Stimulated activated CD4-positive, alpha-beta T cell treated with anti-CD3 and anti-CD28 coated beads, TNF-alpha, amount 100 ng/mL, for 24 hours (primary cell): ENCODE results near the gene CRADD.

ENCODE experiments used
- DNase-seq, 3 experiments: peaks; one replicate each; pipeline ENCODE4 v3.0.0-alpha.2; 2020; ENCODE audit warnings: low read depth in 3 of 3

Gene CRADD

DNA sequence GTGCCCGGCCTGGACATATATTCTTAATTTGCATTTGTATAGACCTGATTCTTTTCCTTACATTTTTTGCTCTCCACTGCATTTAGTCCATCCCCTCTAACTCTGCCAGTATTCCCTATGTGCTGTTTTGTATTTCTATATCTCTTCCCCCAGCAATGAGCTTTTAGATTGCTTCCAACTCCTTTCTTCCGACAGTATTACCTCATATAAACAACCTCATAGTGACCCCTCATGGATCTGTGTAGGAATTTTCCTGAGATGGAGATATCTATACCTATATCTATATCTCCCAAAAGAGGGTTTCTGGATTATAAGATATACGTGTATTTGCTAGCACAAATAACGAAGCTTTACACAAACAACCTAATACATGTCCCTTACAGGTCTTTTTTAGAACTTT is 161.9 kb downstream of the CRADD start:
- no peak for DNase-seq

DNA sequence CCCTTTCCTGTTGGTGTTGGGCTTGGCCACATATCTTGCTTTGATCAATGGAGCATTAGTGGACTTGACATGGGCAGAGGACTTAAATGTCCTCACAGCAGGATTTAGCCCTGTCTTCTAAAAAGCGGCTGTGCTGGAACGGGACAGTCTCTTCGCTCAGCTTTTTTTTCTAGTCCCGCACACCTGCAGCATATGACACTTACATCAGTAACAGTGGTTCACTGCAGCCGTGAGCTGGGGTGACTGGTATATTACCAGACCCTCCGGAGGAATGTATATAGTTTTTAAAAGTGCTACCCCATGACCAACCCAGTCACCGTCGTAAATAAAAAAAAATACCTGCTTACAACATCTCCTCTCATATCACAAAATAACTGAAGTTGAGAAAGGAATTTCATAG is 164.5 kb downstream of the CRADD start:
- DNase-seq: no peak

DNA sequence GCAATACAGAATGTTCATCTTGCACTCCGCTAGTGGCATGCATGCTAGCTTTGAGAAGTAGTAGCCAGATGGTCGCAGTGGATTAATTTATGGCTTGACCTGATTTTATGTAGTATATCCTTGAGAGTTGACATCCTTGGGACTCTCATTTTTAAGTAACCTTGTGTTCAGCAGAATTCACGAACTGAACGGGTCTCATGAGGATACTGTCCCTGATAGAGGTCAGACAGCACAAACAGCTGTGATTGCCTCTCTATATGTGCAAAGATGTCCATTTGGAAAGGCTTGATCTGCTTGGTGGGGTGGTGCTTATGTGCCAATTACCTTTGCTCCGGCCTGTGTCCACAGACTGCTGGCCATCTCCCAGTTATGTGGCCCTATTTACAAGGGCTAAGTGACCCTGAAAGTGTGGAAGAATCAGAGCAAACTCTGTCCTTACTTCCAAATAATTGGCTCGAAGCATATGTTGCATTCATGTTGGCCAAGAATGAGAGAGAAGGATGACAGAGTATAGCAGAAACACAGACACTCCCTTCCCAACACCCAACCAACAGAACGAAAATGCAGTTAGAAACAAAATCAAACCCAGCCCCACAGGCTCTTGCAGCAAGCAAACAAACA is 167.1 kb downstream of the CRADD start:
- no peak for DNase-seq

DNA sequence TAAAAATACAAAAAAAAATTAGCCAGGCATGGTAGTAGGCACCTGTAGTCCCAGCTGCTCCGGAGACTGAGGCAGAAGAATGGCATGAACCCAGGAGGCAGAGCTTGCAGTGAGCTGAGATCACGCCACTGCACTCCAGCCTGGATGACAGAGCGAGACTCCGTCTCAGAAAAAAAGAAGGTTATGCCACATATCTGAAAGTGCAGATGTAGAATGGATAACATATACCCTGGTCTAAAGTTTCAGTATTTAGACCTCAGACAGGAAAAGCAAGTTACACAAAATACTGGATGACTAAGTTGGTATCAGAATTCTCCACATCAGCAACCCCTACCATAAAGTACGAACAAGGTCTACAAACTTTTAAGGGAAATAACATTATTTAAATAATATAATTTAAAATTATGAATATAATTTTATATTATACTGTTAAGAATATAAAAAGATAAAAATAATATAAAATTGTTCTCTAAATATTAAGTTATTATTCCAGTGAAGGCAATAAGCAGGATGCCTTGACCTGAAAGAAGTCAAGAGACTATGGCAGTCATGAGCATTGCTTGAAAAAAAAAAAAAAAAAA is 169.9 kb downstream of the CRADD start:
- DNase-seq: no peak

DNA sequence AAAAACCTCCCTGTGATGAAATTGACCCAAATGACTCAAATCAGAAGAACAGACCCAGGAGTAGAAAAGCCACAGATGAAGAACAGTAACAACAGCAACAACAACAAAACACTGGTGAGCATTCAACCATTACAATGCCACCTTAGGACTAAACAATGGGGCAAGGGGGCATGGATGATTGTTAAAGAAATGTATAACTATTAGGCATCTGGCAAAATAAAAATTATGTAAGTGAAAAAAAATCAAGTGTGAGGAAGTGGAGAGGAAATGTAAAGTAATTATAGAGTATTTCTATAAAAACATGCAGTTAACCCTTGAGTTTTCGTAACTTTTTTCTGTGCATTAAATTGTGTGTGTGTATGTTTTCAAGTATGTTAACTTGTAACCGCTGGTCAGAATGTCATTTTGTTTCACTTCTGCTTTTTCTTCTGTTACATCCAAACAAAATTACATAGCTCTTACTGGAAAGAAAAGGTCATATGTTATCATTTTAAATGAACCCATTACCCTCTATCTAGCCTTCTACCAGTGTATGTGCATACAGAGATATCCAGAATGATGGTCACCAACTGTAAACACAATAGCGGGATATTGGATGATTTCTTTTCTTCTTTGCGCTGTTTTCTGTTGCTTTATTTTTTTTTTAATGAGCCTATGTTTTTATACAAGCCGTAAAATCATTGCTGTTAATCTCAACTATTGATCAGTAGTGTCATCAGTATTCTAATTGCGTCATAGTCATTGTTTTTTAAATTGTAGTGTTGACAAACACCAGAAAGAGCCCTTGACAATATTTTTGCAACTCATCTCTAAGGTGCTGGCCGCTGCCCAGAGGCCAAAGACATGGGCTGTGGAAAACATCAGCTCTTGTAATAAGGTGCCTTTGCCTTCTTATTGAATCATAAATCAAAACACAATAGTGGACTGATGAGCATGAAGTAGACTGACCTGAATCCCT is 170.6 kb downstream of the CRADD start:
- DNase-seq: no peak

DNA sequence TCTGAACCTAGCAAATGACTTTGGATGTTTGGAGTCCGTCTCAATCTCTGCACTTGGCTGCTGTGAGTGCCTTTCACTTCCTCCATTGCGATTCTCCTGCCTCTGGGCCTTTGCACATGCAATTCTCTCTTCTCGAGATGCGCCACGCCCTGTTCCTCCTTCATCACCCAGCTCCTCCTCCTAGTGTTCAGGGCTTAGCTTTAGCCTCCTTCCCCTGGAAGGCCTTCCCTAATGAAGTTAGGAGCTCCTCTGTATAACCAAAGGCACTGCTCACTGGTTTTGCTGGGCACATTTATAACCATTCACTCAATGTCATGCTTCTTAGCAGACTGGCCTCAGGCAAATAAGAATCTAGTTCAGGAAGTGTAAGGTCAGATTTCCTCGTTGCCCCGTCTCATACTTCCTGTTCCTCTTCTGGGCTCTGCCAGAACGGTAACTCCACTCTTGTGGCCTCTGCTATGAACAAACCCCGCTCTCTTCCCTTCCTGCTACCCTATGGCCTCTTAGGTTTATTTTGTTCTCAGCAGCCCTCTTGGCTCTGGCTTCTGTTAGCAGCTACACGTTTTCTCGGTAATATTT is 171.4 kb downstream of the CRADD start:
- no peak for DNase-seq

DNA sequence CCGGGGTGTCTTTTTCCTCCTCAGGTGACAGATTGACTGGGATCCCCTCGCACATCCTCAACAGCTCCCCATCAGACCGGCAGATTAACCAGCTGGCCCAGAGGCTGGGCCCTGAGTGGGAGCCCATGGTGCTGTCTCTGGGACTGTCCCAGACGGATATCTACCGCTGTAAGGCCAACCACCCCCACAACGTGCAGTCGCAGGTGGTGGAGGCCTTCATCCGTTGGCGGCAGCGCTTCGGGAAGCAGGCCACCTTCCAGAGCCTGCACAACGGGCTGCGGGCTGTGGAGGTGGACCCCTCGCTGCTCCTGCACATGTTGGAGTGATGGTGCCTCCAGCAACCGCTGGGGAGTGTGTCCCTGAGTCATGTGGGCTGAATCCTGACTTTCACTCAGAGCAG is 172.8 kb downstream of the CRADD start:
- no peak for DNase-seq

DNA sequence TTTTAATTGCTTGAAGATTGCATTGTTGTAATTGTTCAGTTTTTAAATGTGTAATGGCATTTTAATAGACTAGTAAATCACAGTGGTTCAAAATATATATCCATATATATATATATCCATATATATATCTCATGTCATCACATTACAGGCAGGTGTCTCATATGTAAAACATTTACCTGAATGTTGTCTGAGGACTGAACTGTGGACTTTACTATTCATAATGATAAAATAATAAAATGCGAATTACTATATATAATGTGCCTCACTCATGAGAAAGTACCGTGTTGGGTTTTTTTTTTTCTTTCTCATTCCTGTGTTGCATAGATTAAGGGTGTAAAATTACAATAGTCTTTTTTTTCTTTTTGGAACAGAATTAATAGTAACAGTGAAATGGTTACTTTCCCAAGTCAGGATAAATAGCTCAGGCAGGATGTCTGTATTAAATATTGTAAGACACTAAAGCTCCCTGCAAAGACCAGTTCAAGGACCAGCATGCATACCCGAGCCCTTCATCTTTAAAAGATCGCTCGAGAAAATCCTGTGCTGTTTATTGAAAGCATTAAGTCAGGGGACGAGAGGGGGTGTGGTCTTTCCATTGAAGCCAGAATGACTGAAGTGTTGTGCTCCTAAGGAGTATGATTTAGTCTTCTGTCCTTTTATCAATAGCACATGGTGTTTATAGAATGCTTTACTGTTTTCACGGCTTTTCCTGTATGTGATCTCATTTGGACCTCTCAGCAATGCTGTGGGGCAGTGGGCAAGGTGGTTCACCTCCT is 173.5 kb downstream of the CRADD start:
- DNase-seq: no peak

DNA sequence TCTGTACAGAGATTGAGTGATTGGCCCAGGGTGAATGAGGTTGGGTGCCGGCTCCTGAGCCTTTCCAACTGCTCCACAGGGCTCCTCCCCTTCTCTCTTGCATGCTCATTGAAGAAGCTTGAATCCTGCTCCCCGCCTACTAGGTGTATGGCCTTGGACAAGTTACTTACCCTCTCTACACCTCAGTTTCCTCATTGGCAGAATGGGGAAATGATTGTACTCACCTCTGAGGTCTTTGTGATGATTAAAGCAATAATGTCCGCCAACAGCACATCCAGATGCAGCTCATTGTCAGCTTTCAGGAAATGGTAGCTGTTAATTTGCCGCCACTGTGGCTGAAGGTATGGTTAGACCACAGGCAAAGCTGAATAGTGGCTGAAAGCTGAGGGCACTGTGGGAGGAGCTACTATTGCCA is 174.1 kb downstream of the CRADD start:
- DNase-seq: no peak

DNA sequence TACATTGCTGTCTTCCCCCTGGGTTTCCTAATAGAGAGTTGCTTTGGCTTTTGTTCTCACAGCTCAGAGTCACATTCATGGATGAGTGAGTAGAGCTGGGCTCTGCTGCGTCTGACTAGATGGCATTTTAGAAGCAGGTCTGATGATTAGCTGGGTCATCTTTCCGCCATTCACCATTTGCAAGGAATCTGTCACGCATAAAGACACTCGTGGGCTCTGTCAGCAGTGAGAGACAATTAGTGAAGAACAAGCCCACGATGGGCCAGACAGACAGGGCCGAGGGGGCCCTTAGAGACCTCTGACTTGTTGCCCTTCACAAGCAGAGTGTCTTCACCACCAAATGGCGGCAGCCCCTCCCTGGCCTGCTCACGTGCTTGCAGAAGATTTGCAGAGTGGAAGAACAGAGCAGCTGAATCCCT is 175.0 kb downstream of the CRADD start:
- no peak for DNase-seq

DNA sequence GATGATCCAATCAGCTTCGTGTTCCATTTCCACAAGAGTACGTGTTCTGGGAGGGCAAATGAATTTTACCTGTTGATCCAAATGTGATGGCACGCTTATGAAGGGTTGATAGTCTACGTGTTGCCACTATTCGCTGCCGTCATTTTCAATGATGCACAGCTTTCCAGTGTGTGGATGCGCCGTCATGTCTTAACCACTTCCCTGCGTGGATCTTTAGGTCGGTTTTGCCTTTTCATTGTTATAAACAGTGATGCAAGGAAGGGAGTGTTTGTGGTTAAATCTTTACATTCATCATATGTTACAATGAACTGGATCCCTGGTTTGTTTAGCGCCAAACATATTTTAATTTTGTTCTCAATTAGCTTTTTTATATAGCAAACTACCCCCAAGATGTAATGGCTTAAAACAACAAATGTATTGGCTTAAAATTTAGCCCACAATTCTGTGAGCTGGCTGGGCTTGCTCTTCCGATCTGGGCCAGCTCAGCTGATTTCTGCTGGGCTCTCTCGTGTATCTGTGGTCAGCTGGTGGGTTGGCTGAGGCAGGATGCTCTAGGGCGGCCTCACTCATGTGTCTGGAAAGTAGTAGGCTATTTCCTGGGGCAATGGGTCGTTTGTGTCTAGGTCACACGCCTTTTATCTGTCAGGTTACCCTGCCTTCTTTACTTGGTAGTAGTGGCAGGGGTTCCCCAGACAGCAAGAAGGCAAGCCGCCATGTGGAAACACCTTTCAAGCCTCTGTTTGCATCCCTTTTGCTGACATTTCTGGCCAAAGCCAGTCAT is 176.7 kb downstream of the CRADD start:
- DNase-seq: no peak

DNA sequence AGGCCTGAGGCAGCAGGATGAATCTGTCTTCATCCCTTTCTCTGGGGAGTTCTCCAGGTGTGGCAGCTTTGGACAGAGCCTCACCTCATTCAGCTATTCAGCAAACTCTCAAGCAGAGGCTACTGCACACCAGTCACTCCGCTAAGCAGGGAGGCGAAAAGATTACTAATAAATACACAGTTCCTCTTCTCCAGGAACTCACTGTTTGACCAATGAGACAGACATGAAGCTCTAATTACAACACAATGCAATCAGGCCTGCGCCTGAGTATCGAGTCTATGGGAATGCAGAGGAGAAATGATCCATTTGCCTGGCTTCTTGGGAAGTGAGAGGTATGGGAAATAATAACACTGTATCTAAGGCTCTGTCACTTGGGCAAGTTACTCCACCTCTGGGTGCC is 178.1 kb downstream of the CRADD start:
- no peak for DNase-seq

DNA sequence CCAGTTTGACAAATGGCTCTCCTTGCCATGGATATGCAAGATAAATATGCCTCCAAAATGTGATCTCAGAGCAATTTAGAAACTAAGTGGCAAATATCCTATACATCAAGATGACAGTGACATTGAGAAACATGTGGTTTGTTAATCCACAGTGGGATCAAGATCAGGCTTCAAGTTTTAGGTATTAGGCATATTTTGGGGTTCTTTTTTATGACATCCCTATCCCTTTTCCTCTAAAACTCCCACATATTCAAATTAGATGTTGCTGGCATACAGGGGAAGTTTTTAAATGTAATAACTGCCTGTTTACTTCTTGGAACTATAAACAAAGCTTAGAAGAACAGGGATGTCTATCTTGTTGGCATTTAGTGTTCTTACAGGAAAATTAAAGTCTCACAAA is 179.4 kb downstream of the CRADD start:
- DNase-seq: no peak

DNA sequence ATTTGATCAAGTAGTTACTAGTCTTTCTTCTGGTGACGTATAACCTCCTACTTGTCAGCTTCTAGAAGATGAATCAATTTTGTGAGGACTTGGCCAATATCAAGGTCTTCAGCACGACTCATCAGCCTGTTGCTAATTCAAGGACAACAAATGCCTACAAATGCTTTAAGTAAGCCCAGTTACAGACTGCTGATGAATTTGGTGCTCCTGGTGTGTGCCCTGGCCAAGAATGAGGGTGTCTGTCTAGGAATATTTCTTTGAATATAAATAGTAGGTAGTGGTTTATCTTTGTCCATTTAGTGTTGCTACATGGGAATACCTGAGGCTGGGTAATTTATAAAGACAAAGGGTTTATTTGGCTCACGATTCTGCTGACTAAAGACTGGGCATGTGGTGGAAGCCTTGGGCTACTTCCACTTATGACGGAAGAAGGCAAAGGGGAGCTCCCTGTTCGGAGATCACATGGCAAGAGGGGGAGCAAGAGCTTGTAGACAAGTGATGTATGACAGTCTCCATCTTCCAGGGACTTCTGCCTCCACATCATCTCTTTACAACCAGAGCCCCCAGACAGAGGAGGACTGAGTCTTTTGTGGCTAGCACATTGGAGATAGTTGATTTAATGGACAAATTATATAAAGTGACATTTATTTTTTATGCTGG is 180.2 kb downstream of the CRADD start:
- no peak for DNase-seq

DNA sequence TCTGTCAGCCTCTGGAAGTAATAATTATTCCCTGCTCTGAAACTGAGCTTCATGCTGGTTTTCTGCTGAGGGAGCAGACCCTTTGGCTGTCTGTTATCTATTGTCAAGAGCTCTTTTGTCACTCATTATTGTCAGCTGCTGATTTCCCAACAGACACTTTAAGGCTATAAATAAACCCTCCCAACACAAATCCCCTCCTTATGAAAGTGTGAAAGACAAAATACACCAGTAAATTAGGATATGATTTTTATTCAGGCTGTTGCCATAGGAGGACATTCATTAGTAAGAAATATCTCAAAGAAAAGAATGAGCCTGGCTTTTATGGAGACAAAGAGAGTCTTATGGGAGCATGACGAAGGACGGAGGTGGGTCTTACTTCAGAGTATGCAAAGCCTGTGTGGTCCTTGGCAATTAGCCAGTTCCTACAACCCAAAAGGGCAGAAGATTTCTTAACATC is 180.8 kb downstream of the CRADD start:
- no peak for DNase-seq

DNA sequence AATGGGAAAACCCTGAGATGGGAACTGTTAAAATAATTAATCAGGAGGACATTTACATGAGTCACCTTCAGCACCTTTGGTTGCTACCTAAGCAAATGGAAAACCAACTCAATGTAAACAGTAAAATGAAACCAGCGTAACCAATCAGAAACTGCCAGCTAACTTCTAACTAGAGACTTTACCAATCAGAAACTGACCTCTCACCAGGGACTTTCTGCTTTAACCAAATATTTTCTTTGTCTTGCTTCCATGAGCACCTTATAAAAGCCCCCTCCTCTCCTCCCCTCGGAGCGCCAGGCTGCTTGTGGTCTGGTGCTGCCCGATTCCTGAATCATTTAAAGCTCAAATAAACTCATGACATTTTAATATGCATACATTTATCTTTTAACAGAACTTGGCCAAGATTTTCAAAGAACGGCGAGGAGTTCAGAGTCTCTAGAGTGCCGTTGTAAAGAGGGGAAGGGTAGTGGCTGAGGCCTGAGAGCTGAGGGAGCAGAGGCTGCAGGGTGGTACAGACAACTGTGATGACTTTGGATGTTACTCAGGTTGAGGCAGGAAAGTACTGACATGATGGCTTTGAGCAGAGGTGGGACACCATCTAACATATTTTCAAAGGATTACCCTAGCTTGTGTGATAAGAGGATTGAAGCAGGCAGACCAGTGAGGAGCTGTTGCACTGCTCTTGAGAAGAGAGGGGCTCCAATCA is 183.6 kb downstream of the CRADD start:
- DNase-seq: no peak

DNA sequence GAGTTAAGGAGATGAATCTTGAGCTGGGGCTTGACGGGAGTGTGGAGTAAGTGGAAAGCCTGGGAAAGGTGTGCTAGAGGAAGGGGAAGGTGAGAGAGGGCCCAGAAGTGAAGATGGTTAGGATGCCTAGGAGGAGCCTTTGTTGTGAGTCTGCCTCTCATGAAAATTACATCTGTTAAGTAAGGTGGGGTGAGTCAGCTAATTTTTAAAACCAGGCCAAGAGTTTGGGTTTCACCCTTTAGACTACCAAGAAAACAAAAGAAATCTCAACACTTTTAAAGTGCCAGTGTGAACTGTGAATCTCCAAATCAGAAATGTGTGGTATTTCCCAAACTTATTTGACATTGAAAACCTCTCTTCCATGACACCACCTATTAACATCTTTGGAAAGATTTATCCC is 185.2 kb downstream of the CRADD start:
- no peak for DNase-seq

DNA sequence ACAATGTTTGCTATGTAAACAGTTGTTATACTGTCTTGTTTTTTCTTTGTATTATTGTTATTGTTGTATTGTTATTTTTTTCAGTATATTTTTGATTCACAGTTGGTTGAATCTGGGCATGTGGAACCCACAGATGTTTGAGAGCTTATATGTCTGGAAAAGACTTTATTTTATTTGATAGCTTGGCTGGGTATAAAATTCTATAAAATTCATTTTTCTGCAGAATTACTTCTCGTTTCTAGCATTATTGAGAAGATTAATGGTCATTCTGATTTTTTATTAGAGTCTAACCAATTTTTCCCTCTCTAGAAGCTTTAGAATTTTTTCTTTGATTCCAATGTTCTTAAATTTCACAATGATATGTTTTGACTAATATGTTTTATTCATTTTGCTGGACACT is 188.6 kb downstream of the CRADD start:
- no peak for DNase-seq

DNA sequence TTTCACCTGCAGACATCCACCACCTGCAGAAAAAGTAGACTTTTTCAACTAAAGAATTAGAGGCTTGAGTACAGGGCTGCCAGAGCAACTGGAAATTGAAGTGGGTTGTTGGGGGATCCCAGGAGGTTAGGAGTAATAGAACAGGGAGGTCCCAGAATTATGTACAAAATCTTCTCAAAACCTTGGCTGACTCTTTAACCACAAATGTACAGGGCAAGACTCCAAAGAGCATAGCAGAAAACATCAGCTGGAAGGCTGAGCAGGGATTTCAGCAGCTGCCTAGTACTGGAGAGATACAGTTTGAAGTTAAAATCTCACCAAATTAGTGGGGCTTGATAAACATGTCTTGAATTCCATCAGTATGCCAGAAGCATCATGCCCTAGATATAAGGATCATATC is 191.6 kb downstream of the CRADD start:
- DNase-seq: no peak
